Measurements from ENCODE around the gene PPIL6.

DNA sequence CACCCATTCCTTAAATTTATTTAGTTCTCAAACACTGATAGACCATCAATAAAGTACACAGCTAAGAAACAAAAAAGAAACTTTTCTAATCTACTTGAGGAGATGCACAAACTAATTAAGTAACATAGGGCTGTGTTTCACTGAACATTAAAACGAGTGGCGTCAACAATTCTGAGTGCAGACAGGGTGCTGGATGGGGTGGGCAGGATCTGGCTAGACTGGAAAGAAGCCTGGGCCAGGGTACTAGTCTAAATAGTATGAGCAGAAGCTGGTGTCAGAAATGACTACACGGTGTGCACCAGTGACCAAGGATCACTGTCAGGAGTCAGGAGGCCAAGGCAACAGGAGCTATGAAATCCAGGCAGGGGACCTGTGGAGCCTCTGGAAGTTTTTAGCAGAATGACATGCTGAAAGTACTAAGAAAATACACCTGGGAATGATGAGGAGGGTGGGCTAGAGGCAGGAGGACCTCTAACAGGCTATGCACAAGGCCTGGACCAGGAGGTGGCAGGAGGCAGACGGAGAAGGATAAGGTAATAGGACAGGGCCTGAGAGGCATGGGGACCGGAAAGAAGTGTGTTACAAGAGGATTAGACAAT lies 29.3 kb upstream of the PPIL6 start:
- TF ChIP-seq, protein P1, sequence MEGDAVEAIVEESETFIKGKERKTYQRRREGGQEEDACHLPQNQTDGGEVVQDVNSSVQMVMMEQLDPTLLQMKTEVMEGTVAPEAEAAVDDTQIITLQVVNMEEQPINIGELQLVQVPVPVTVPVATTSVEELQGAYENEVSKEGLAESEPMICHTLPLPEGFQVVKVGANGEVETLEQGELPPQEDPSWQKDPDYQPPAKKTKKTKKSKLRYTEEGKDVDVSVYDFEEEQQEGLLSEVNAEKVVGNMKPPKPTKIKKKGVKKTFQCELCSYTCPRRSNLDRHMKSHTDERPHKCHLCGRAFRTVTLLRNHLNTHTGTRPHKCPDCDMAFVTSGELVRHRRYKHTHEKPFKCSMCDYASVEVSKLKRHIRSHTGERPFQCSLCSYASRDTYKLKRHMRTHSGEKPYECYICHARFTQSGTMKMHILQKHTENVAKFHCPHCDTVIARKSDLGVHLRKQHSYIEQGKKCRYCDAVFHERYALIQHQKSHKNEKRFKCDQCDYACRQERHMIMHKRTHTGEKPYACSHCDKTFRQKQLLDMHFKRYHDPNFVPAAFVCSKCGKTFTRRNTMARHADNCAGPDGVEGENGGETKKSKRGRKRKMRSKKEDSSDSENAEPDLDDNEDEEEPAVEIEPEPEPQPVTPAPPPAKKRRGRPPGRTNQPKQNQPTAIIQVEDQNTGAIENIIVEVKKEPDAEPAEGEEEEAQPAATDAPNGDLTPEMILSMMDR (IDR thresholded peaks at IDR 0.05), result no peak
- TF ChIP-seq POLR2A (IDR thresholded peaks at IDR 0.05) (no peak), POLR2AphosphoS5 (IDR thresholded peaks at IDR 0.05) (no peak), EP300 (IDR thresholded peaks at IDR 0.05) (no peak)

All from suprapubic skin (tissue), 4 donors.